ENCODE measurements around the gene DDX24.
A peak's percentile ranks its signal among the peaks of the same experiment; 100 is the strongest.

The DDX24 gene

DNA sequence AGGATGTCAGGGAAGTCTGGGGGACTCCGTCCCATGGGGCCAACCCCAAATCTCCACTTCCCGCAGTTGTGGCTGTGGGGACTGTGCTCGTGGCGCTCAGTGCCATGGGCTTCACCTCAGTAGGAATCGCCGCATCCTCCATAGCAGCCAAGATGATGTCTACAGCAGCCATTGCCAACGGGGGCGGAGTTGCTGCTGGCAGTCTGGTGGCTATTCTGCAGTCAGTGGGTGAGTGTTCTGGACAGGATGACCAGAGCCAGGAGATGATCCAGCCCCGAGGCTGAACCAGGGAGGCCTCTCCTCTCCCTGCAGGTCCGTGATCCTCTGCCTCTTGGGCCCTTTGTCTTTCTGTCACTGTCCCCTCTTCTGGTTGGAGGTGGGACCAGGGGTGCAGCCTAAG lies 20.7 kb upstream of the DDX24 start:
- Histone ChIP-seq H3K36me3 (ENCODE audit: control insufficient read depth, insufficient read depth, low read length) (peaks cover 12% of the 10 kb centered on the region), H3K4me3 (ENCODE audit: extremely low read depth, insufficient read depth, low read length, poor library complexity, severe bottlenecking) (no peak overlapping the region), H3K27ac (ENCODE audit: low read depth, low read length, severe bottlenecking) (no peak overlapping the region), H3K4me1 (ENCODE audit: control insufficient read depth, insufficient read depth, low read length, poor library complexity, severe bottlenecking) (peaks cover 19% of the 10 kb centered on the region), H3K9me3 (ENCODE audit: control insufficient read depth, low read length) (no peaks in the 10 kb centered on the region)
- 95 to 100% methylated on average over 5 to 10 of the region's 10 CpGs for WGBS, 2 experiments (ENCODE audit: insufficient coverage in 2 of 2)

DNA sequence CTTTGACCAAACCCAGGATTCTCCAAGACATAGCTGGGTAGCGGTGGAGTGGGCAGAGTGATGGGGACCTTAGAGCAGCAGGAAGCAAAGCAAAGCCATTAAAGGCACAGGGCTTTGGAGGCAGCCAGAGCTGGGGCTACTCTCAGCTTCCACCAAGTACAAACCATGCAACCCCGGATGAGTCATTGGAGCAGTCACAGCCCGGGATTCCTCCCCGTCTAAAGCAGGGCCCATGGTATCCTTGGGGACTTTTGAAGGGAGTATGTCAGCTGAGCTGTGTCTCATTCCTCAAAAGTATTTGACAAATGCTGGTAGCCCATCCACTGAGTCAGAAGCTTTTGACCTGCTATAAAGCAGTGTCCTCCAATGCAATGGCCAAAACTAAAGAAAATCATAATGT lies 19.8 kb upstream of the DDX24 start:
- Histone ChIP-seq H3K4me3 (ENCODE audit: extremely low read depth, insufficient read depth, low read length, poor library complexity, severe bottlenecking) (no peak overlapping the region), H3K27ac (ENCODE audit: low read depth, low read length, severe bottlenecking) (peak overlapping the region; percentile 67), H3K4me1 (ENCODE audit: control insufficient read depth, insufficient read depth, low read length, poor library complexity, severe bottlenecking) (peaks cover 19% of the 10 kb centered on the region), H3K9me3 (ENCODE audit: control insufficient read depth, low read length) (no peaks in the 10 kb centered on the region), H3K36me3 (ENCODE audit: control insufficient read depth, insufficient read depth, low read length) (peaks cover 14% of the 10 kb centered on the region)
- no CpG with 5 or more reads among the region's 4 CpGs for WGBS, 2 experiments (ENCODE audit: insufficient coverage in 2 of 2)

DNA sequence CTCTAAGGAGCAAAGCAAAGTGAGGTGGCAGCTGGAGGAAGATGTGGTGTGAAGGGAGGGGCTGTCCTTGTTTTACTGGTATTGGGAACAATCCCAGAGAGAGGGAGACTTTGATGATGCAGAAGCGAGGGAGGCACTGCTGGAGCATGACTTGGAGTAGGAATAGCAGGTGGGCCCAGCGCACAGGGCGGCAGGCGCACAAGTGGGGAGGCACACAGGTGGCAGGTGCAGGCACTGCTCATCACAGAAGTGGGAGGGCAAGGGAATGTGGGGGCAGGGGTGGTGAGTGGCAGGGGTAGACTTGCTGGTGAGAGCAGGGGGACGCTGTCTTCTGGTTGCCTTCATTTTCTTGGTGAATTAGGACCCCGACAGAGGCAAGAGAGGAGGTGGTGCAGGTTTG lies 18.0 kb upstream of the DDX24 start:
- H3K27ac ChIP-seq (ENCODE audit: low read depth, low read length, severe bottlenecking), result no peak overlapping the region
- WGBS, 2 experiments (ENCODE audit: insufficient coverage in 2 of 2), result 90 to 95% methylated on average over 5 to 6 of the region's 6 CpGs
- H3K4me3 ChIP-seq (ENCODE audit: extremely low read depth, insufficient read depth, low read length, poor library complexity, severe bottlenecking), result no peak overlapping the region
- H3K36me3 ChIP-seq (ENCODE audit: control insufficient read depth, insufficient read depth, low read length), result peaks cover 14% of the 10 kb centered on the region
- no peaks in the 10 kb centered on the region for H3K9me3 ChIP-seq (ENCODE audit: control insufficient read depth, low read length)
- H3K4me1 ChIP-seq (ENCODE audit: control insufficient read depth, insufficient read depth, low read length, poor library complexity, severe bottlenecking), result peaks cover 19% of the 10 kb centered on the region

DNA sequence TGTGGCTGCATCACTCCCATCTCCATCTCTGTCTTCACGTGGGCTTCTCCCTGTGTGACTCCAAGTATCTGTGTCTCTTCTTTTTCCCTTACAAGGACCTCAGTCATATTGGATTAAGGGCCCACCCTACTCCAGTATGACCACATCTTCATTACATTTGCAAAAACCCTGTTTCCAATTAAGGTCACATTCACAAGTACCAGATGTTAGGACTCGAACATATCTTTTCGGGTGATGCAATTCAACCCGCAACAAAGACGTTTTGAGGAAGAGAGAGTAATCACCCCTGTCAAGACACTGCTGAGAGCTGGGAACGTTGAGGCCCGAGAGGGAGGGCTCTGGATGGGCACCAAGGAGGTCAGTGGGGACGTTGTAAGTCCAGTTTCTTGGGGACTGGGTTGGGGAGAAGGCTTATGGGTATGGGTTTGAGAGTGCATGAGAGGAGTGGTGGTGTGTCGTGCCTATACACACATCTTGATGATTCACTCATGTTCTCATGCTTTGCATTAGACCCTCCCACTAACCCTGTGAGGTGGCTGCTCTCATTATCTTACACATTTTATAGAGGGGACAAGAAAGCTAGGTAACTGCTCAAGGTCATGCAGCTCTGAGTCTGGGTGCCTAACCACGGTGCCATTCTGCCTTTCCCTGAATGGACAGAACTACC lies 17.5 kb upstream of the DDX24 start:
- peaks cover 19% of the 10 kb centered on the region for H3K4me1 ChIP-seq (ENCODE audit: control insufficient read depth, insufficient read depth, low read length, poor library complexity, severe bottlenecking)
- H3K9me3 ChIP-seq (ENCODE audit: control insufficient read depth, low read length), result no peaks in the 10 kb centered on the region
- no peak overlapping the region for H3K4me3 ChIP-seq (ENCODE audit: extremely low read depth, insufficient read depth, low read length, poor library complexity, severe bottlenecking)
- H3K36me3 ChIP-seq (ENCODE audit: control insufficient read depth, insufficient read depth, low read length), result peaks cover 14% of the 10 kb centered on the region
- H3K27ac ChIP-seq (ENCODE audit: low read depth, low read length, severe bottlenecking), result no peak overlapping the region
- 92 to 98% methylated on average over 7 to 9 of the region's 10 CpGs for WGBS, 2 experiments (ENCODE audit: insufficient coverage in 2 of 2)

DNA sequence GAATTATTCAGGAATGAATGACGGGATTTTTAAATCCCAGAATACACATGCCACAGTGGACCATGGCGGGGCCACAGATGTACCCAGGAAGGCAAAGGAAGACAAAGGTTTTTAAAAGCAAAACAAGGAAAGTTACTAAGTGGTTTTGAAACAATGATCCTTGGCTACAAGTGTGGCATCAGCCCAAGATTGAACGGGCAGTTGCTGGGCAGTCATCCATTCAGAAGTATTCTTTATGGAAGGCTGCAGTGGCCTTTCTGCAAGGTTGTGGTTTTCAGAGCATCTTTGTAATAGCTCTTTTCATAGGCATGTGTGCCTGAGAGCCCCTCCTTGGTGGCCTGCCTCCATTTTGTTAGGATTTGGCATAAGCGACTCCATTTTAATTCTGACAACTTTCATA lies 16.1 kb upstream of the DDX24 start:
- Histone ChIP-seq H3K36me3 (ENCODE audit: control insufficient read depth, insufficient read depth, low read length) (peaks cover 14% of the 10 kb centered on the region), H3K9me3 (ENCODE audit: control insufficient read depth, low read length) (no peaks in the 10 kb centered on the region), H3K27ac (ENCODE audit: low read depth, low read length, severe bottlenecking) (no peak overlapping the region), H3K4me3 (ENCODE audit: extremely low read depth, insufficient read depth, low read length, poor library complexity, severe bottlenecking) (no peak overlapping the region), H3K4me1 (ENCODE audit: control insufficient read depth, insufficient read depth, low read length, poor library complexity, severe bottlenecking) (peaks cover 19% of the 10 kb centered on the region)
- 93 to 94% methylated on average over 4 of the region's 4 CpGs for WGBS, 2 experiments (ENCODE audit: insufficient coverage in 2 of 2)

DNA sequence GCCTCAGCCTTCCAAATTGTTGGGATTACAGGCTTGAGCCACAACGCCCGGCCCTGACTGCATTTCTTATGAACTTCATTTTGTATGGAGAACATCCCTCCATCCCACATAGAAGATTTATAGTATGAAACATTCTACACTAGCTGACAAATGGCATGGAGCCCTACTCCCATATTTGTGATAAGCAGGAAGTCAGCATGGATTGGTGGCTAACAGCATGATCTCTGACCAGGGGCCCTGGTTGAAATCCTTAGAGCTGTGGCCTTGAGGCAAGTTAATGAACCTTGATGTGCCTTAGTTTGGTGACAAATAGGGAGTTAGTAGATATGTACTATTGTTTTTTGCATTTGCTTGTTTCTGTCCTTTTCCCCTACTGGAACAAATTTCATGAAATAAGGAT lies 12.4 kb upstream of the DDX24 start:
- no peaks in the 10 kb centered on the region for H3K9me3 ChIP-seq (ENCODE audit: control insufficient read depth, low read length)
- H3K36me3 ChIP-seq (ENCODE audit: control insufficient read depth, insufficient read depth, low read length), result peaks cover 6% of the 10 kb centered on the region
- no peaks in the 10 kb centered on the region for H3K4me1 ChIP-seq (ENCODE audit: control insufficient read depth, insufficient read depth, low read length, poor library complexity, severe bottlenecking)
- WGBS, 2 experiments (ENCODE audit: insufficient coverage in 2 of 2), result no CpG with 5 or more reads among the region's 2 CpGs
- no peak overlapping the region for H3K4me3 ChIP-seq (ENCODE audit: extremely low read depth, insufficient read depth, low read length, poor library complexity, severe bottlenecking)
- H3K27ac ChIP-seq (ENCODE audit: low read depth, low read length, severe bottlenecking), result no peak overlapping the region

DNA sequence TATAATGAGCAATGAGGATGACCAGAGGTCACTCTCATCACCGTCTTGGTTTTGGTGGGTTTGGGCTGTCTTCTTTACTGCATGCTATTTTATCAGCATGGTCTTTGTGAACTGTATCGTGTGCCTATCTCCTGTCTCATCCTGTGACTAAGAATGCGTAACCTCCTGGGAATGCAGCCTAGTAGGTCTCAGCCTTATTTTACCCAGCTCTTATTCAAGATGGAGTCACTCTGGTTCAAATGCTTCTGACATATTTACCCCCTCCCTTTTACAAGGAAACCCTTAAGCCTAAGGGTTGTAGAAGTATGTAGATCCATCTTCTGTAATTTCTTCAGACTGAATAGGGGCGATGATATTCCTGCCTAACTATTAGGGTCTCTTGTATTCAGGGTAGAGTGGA lies 8.5 kb upstream of the DDX24 start:
- H3K4me1 ChIP-seq (ENCODE audit: control insufficient read depth, insufficient read depth, low read length, poor library complexity, severe bottlenecking), result peaks cover 2% of the 10 kb centered on the region
- no peak overlapping the region for H3K27ac ChIP-seq (ENCODE audit: low read depth, low read length, severe bottlenecking)
- peaks cover 4% of the 10 kb centered on the region for H3K36me3 ChIP-seq (ENCODE audit: control insufficient read depth, insufficient read depth, low read length)
- H3K4me3 ChIP-seq (ENCODE audit: extremely low read depth, insufficient read depth, low read length, poor library complexity, severe bottlenecking), result no peak overlapping the region
- WGBS, 2 experiments (ENCODE audit: insufficient coverage in 2 of 2), result 92 to 95% methylated on average over 3 of the region's 4 CpGs
- H3K9me3 ChIP-seq (ENCODE audit: control insufficient read depth, low read length), result no peaks in the 10 kb centered on the region

DNA sequence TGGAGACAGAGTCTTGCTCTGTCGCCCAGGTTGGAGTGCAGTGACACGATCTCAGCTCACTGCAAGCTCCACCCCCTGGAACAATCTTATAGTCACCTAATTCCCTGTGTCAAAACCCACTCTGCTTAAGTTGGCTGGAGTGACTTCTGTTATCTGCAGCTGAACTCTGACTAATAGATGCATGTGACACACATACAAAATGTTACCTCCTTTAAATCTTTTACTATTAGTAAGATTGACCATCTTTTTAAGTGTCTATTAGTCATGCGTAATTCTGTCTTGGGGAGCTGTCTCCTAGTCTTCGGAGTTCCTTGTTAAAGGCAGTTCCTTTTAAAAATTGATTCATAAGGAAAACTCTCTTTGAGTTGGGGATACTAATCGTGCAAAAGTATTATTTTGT lies 7.5 kb upstream of the DDX24 start:
- H3K9me3 ChIP-seq (ENCODE audit: control insufficient read depth, low read length), result no peaks in the 10 kb centered on the region
- no peak overlapping the region for H3K4me3 ChIP-seq (ENCODE audit: extremely low read depth, insufficient read depth, low read length, poor library complexity, severe bottlenecking)
- peaks cover 4% of the 10 kb centered on the region for H3K36me3 ChIP-seq (ENCODE audit: control insufficient read depth, insufficient read depth, low read length)
- WGBS, 2 experiments (ENCODE audit: insufficient coverage in 2 of 2), result 100% methylated on average over 1 of the region's 5 CpGs; no CpG with 5 or more reads in 1 of the 2 experiments
- H3K4me1 ChIP-seq (ENCODE audit: control insufficient read depth, insufficient read depth, low read length, poor library complexity, severe bottlenecking), result peaks cover 2% of the 10 kb centered on the region
- H3K27ac ChIP-seq (ENCODE audit: low read depth, low read length, severe bottlenecking), result peak overlapping the region; percentile 18

DNA sequence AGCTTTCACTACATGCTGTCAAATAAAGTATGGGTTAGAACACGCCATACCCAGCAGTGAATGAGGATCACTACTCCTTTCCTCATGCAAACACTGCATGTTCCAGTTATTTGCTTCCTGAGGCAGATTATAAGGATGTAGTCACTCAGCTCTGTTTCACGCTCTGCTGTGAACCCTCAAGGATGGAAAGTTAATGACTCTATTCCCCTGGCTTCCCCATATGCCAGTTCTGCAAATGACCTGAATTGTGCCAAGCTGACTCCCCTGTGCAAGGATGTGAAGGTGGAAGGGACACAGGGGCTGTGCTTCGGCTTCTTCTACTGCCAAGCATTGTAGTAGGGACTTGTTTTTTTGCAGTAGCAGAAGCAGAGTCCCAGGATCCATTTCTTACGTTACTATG lies 6.9 kb upstream of the DDX24 start:
- Histone ChIP-seq H3K27ac (ENCODE audit: low read depth, low read length, severe bottlenecking) (no peak overlapping the region), H3K9me3 (ENCODE audit: control insufficient read depth, low read length) (peaks cover 4% of the 10 kb centered on the region), H3K4me1 (ENCODE audit: control insufficient read depth, insufficient read depth, low read length, poor library complexity, severe bottlenecking) (peaks cover 2% of the 10 kb centered on the region), H3K4me3 (ENCODE audit: extremely low read depth, insufficient read depth, low read length, poor library complexity, severe bottlenecking) (no peak overlapping the region), H3K36me3 (ENCODE audit: control insufficient read depth, insufficient read depth, low read length) (peaks cover 4% of the 10 kb centered on the region)
- WGBS, 2 experiments (ENCODE audit: insufficient coverage in 2 of 2), result 73 to 82% methylated on average over 3 to 4 of the region's 4 CpGs

DNA sequence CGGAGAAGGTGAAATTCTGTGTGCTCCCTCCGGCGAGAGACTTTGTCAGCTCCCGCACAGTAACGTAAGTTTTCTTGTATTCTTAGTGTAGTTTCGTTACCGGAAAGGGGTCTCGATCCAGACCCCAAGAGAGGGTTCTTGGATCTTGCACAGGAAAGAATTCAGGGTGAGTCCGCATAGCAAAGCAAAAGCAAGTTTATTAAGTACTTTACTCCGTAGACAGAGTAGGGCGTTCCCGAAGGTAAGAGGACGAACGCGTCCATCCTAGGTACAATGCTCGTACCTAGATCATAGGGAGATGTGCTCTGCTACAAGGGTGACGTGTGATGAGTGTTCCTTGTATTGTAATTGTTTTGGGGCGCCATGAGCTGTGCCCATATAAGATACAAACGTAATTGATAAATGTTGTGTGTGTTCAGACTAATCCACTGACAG lies 401 bp upstream of the DDX24 start:
- H3K9me3 ChIP-seq (ENCODE audit: control insufficient read depth, low read length), result peaks cover 9% of the 10 kb centered on the region
- peak overlapping the region; percentile 96 for H3K4me3 ChIP-seq (ENCODE audit: extremely low read depth, insufficient read depth, low read length, poor library complexity, severe bottlenecking)
- H3K4me1 ChIP-seq (ENCODE audit: control insufficient read depth, insufficient read depth, low read length, poor library complexity, severe bottlenecking), result peaks cover 4% of the 10 kb centered on the region
- peak overlapping the region; percentile 87 for H3K27ac ChIP-seq (ENCODE audit: low read depth, low read length, severe bottlenecking)
- peaks cover 44% of the 10 kb centered on the region for H3K36me3 ChIP-seq (ENCODE audit: control insufficient read depth, insufficient read depth, low read length)
- WGBS, 2 experiments (ENCODE audit: insufficient coverage in 2 of 2), result 6 to 7% methylated on average over 12 to 17 of the region's 19 CpGs

DNA sequence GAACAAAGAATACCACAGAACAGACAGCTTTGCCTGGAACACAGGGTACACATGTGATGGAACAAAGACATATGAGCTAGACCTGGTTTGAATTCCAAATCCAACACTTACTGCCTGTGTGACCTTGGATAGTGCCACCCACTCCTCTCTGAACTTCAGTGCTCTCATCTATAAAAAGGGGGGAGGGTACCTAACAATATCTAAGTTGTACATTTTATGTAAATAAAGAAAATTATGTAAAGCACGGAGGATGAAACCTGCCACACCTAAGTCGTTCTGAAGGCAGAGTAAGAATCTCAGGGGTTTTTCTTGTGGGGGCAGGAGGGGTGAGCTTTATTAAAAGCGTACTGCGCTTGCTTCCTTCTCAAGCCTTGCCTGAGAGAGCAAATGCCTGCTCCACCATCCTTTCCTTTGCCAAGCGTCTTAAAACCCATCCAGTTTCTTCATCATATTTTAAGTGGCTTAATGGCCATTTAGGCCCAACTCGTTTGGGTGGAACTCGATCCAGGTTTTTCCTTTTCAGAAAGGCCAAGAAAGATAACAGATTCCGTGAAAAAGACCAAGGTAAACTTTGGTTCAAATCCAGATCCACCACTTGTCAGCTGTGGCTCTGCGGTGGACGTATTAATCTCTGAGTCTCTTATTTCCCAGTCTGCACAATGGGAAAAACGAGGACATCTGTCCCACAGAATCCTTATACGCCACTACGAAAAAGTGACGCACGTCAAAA lies 946 bp downstream of the DDX24 start:
- WGBS, 2 experiments (ENCODE audit: insufficient coverage in 2 of 2), result 24 to 26% methylated on average over 7 to 11 of the region's 15 CpGs
- Histone ChIP-seq H3K27ac (ENCODE audit: low read depth, low read length, severe bottlenecking) (peak overlapping the region; percentile 87), H3K9me3 (ENCODE audit: control insufficient read depth, low read length) (peaks cover 15% of the 10 kb centered on the region), H3K4me1 (ENCODE audit: control insufficient read depth, insufficient read depth, low read length, poor library complexity, severe bottlenecking) (peaks cover 4% of the 10 kb centered on the region), H3K4me3 (ENCODE audit: extremely low read depth, insufficient read depth, low read length, poor library complexity, severe bottlenecking) (peak overlapping the region; percentile 96), H3K36me3 (ENCODE audit: control insufficient read depth, insufficient read depth, low read length) (peaks cover 55% of the 10 kb centered on the region)
